HepG2 (cell line): ENCODE measurements around the gene DSTYK. TPM values are rescaled to one million over a fixed set of nuclear protein-coding genes. Genes with fewer than 3 reads are reported as not detected.
"Not testable (repeated sequence)": the region's sequence is repeated elsewhere in the genome, so short reads cannot be mapped to it uniquely, and the experiment has no call there.

ENCODE experiments used
- ATAC-seq: fragments of 200-7000 bp; cut with Tn5 transposase; 3 replicates; pipeline ENCODE4 v1.9.1; 2020; ENCODE audit warnings: mild to moderate bottlenecking, moderate library complexity
- BruUV-seq: library from RNA; stranded (reverse); fragments of 400-500 nt; replicated peaks from 2 replicates; lab custom pipeline; 2021; lab: Mats Ljungman, UMichigan
- CTCF ChIA-PET: fragments of 300-600 bp; formaldehyde crosslinking; extraction: SDS; loops from one replicate; lab custom pipeline; 2021; ENCODE audit warnings: low total read pairs, inconsistent platforms, low intra/inter-chr PET ratio; lab: Yijun Ruan, JAX
- POLR2A ChIA-PET: fragments of 350-600 bp; sonication (Branson Sonifier 250); formaldehyde crosslinking; loops from one replicate; lab custom pipeline; 2020; ENCODE audit warnings: antibody characterized with exemption, inconsistent platforms; lab: Yijun Ruan, JAX
- DNase-seq: peaks from one replicate; pipeline ENCODE4 v3.0.0-alpha.2; 2015; ENCODE audit warnings: low spot score
- FAIRE-seq: peaks from 3 replicates; lab custom pipeline; 2011; peaks lifted over from hg19 to GRCh38; lab: Jason Lieb, UNC
- H2AFZ ChIP-seq: one replicate; pipeline ENCODE4 v1.6.1; 2011; ENCODE audit warnings: low read length, inconsistent platforms
- H3K27ac ChIP-seq: fragments of 300-600 bp; 3 replicates; pipeline ENCODE4 v1.8.0; 2011; ENCODE audit warnings: mixed run types, mild to moderate bottlenecking, mixed read lengths, low read length, inconsistent platforms; ENCODE audit not compliant: insufficient read depth; ENCODE audit errors: extremely low read length
- H3K27me3 ChIP-seq, 2 experiments: fragments of 200-600 bp in 1 of 2; 2 replicates in 1 of 2; 3 replicates in 1 of 2; pipeline versions ENCODE4 v1.6.0 to v1.8.0; 2011; ENCODE audit warnings: low read length in 2 of 2, mild to moderate bottlenecking in 2 of 2, moderate library complexity in 2 of 2, inconsistent platforms in 1 of 2; ENCODE audit not compliant: insufficient read depth in 2 of 2, control insufficient read depth in 1 of 2
- H3K36me3 ChIP-seq, 2 experiments: fragments of 200-600 bp in 1 of 2; replicated peaks in 1 of 2; 2 replicates in 1 of 2; 3 replicates in 1 of 2; pipeline versions ENCODE4 v1.5.1 to v1.8.0; 2011; ENCODE audit warnings: low read length in 2 of 2, inconsistent platforms in 1 of 2; ENCODE audit not compliant: insufficient read depth in 2 of 2, control insufficient read depth in 1 of 2
- H3K4me1 ChIP-seq: 2 replicates; pipeline ENCODE4 v1.5.1; 2012; ENCODE audit warnings: low read length, inconsistent platforms; ENCODE audit not compliant: insufficient read depth
- H3K4me2 ChIP-seq: 2 replicates; pipeline ENCODE4 v1.6.0; 2011; ENCODE audit warnings: low read depth, low read length, inconsistent platforms
- H3K4me3 ChIP-seq, 3 experiments: fragments of 200-600 bp in 1 of 3; sonication (generic), shearing (Covaris generic) in 1 of 3; replicated peaks in 1 of 3; 2 replicates each; pipeline ENCODE4 v1.5.1; 2011 to 2016; ENCODE audit warnings: low read length in 3 of 3, inconsistent platforms in 2 of 3, low read depth in 2 of 3, mild to moderate bottlenecking in 2 of 3, control low read depth in 1 of 3, mixed read lengths in 1 of 3; ENCODE audit not compliant: insufficient read depth in 1 of 3
- H3K79me2 ChIP-seq: one replicate; pipeline ENCODE4 v1.6.1; 2011; ENCODE audit warnings: low read length, inconsistent platforms; ENCODE audit not compliant: insufficient read depth
- H3K9ac ChIP-seq: 2 replicates; pipeline ENCODE4 v1.6.0; 2011; ENCODE audit warnings: mild to moderate bottlenecking, low read depth, low read length, inconsistent platforms; ENCODE audit not compliant: insufficient read depth
- H3K9me3 ChIP-seq: 2 replicates; pipeline ENCODE4 v1.5.1; 2012; ENCODE audit warnings: mild to moderate bottlenecking, low read length
- H4K20me1 ChIP-seq: 2 replicates; pipeline ENCODE4 v1.6.0; 2011; ENCODE audit warnings: inconsistent platforms, mild to moderate bottlenecking, low read length, moderate library complexity; ENCODE audit not compliant: insufficient read depth
- CREB3 ChIP-seq: sonication (generic); formaldehyde crosslinking; IDR thresholded peaks from 2 replicates; pipeline ENCODE4 v1.5.0; 2020; ENCODE audit warnings: missing genetic modification reagents
- MAX ChIP-seq: IDR thresholded peaks from 2 replicates; pipeline ENCODE4 v1.6.1; 2012; ENCODE audit warnings: inconsistent platforms
- MLX ChIP-seq: IDR thresholded peaks from 2 replicates; pipeline ENCODE4 v1.6.1; 2016
- NCOR1 ChIP-seq: fragments of 200-600 bp; sonication (generic); IDR thresholded peaks from 2 replicates; pipeline ENCODE4 v1.7.0; 2017; ENCODE audit warnings: antibody characterized with exemption, low read length, borderline replicate concordance
- NR2F6 ChIP-seq, 2 experiments: IDR thresholded peaks; 2 replicates each; pipeline ENCODE4 v1.6.1; 2016; ENCODE audit warnings: antibody characterized with exemption in 1 of 2, mild to moderate bottlenecking in 1 of 2
- SNAI1 ChIP-seq: sonication (generic); formaldehyde crosslinking; IDR thresholded peaks from 2 replicates; pipeline ENCODE4 v1.5.0; 2020; ENCODE audit warnings: mild to moderate bottlenecking, missing genetic modification reagents, borderline replicate concordance
- TGIF2 ChIP-seq: IDR thresholded peaks from 2 replicates; pipeline ENCODE4 v1.6.1; 2016; ENCODE audit warnings: control low read depth, missing compliant biosample characterization
- ZNF780A ChIP-seq: sonication (generic); formaldehyde crosslinking; IDR thresholded peaks from 2 replicates; pipeline ENCODE4 v1.8.0; 2022; ENCODE audit warnings: mild to moderate bottlenecking, missing genetic modification reagents, moderate library complexity
- WGBS: methylation state at CpG from one replicate; pipeline ENCODE4 v1.1.6; 2017; ENCODE audit warnings: low lambda C conversion rate; 5-methylcytosine and 5-hydroxymethylcytosine counted together
- in situ Hi-C: cut with HindIII; loops from 2 replicates; pipeline ENCODE4 v1.10.0; 2017; ENCODE audit warnings: low pct_unique_long_range_greater_than_20kb; ENCODE audit not compliant: extremely low pct_ligation_motif_present
- intact Hi-C: fragments of 100-400 bp; cut with micrococcal nuclease; formaldehyde crosslinking; loops from one replicate; pipeline ENCODE4 v1.10.0; 2022; ENCODE audit not compliant: unreplicated experiment
- polyA plus RNA-seq, 8 experiments: library from polyadenylated mRNA; depleted of rRNA in 3 of 8; stranded (reverse) in 7 of 8; unstranded in 1 of 8; fragments of >200 nt; fragmentation: Illumina TruSeq in 4 of 8; extraction: Trizol in 4 of 8; gene quantifications; 2 replicates each; pipeline versions ENCODE4 v1.2.1 to v1.2.3, GENCODE V29; 2011 to 2016; ENCODE audit warnings: low read depth in 4 of 8, missing spikeins in 1 of 8, mixed read lengths in 1 of 8; ENCODE audit not compliant: insufficient read depth in 1 of 8
- total RNA-seq, 5 experiments: library from RNA; depleted of rRNA; stranded (reverse); fragments of >200 nt; fragmentation: Illumina TruSeq; extraction: Trizol; gene quantifications; 2 replicates each; pipeline ENCODE4 v1.2.3, GENCODE V29; 2016; ENCODE audit warnings: low read depth in 1 of 5

The DSTYK gene
- total and polyA plus RNA-seq, 2 of the 13 experiments (the other 11 are each of a cell fraction or from before 2014, with no cell fraction given) = 2.6 to 4.8 TPM

- no peak for TF ChIP-seq NCOR1
- TF ChIP-seq SNAI1 (CRISPR knock-in tag) = no peak
- TF ChIP-seq TGIF2 (CRISPR knock-in tag) = no peak
- TF ChIP-seq ZNF780A (CRISPR knock-in tag) = no peak
- no peak for TF ChIP-seq CREB3 (CRISPR knock-in tag)
- TF ChIP-seq MAX = no peak
- no peak for TF ChIP-seq NR2F6 (IDR thresholded peaks at IDR 0.05)
- TF ChIP-seq NR2F6 (CRISPR knock-in tag; IDR thresholded peaks at IDR 0.05) = no peak
- TF ChIP-seq MLX (CRISPR knock-in tag) = no peak
- TF ChIP-seq, all 625 proteins: peak for 0
Observed at GRCh38 chr1:205235951-205236350, 24.4 kb upstream of the DSTYK start (continued).

DNA sequence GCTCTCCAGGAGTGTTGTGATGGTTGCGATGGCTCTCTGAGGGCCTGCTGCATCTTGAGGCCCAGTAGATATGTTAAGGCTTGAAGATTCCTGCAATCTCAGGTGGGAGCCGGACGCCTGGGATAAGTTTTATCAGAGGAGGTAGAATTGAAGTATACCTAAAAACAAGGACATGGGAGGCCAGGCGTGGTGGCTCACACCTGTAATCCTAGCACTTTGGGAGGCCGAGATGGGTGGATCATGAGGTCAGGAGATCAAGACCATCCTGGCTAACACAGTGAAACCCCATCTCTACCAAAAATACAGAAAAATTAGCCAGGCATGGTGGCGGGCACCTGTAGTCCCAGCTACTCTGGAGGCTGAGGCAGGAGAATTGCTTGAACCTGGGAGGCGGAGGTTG lies 22.5 kb upstream of the DSTYK start:
- H2AFZ ChIP-seq, CTCF ChIA-PET, FAIRE-seq, H3K27ac ChIP-seq, POLR2A ChIA-PET, H3K4me3 ChIP-seq, H3K36me3 ChIP-seq, H3K4me2 ChIP-seq, BruUV-seq, DNase-seq, H3K9ac ChIP-seq, H3K9me3 ChIP-seq, intact Hi-C loops, H4K20me1 ChIP-seq, H3K4me1 ChIP-seq, ATAC-seq, in situ Hi-C loops, H3K79me2 ChIP-seq: not testable (repeated sequence)
- WGBS = 50% methylated on average over 7 of the region's 7 CpGs
- H3K27me3 ChIP-seq = peaks cover 2 to 39% of the 10 kb centered on the region in 2 experiments; a peak in 4 of 5 replicates
